HG03060 (cell line): ENCODE results near the gene TLE2.

Experiments
- ATAC-seq: cut with Tn5 transposase; IDR thresholded peaks from one replicate; pipeline ENCODE4 v1.9.1; 2021; ENCODE audit warnings: low read depth, moderate number of reproducible peaks; ENCODE audit not compliant: unreplicated experiment

TLE2 gene

DNA sequence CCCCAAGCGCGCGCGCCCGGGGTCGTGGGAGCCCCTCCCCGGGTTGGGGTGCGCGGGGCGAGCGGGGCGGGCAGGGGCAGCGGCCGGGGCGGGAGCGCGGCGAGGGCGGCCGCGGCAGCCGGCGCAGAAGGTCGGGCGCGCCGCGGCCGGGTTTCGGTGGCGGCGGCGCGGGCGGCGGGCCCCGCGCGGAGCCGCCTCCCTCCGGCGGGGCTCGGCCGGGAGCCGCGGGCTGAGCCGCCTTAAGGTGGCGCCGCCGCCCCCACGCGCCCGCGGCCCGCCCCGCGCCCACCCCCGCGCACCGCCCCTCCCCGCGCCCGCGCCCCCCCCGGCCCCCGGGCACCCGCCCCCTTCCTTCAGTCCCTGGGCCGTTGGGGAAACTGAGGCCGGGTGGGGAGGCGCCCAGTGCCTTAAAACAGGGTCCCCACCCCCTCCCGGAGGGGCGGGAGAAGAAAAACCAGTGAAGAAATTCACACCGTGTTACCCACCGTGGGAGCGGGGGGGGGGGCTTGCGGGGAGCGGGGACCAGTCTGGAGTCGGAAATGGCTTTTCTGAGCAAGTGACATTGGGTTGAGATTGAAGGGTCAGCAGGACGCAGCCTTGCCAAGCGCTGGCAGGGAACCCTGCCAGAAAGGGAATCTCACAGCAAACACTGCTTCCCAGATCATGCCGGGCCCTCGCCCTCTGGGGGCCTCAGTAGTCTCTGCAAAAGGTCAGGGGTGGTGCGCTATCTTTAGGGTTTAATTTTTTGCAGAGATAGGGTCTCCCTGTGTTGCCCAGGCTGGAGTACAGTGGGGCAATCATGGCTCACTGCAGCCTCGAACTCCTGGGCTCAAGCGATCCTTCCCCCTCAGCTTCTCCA is at the start of gene TLE2:
Gene TLE2, minus strand, starts transcription at position 216 of the 859 bp plus-strand sequence. CDS start 376 bp downstream, outside the sequence.
- no peak for ATAC-seq

DNA sequence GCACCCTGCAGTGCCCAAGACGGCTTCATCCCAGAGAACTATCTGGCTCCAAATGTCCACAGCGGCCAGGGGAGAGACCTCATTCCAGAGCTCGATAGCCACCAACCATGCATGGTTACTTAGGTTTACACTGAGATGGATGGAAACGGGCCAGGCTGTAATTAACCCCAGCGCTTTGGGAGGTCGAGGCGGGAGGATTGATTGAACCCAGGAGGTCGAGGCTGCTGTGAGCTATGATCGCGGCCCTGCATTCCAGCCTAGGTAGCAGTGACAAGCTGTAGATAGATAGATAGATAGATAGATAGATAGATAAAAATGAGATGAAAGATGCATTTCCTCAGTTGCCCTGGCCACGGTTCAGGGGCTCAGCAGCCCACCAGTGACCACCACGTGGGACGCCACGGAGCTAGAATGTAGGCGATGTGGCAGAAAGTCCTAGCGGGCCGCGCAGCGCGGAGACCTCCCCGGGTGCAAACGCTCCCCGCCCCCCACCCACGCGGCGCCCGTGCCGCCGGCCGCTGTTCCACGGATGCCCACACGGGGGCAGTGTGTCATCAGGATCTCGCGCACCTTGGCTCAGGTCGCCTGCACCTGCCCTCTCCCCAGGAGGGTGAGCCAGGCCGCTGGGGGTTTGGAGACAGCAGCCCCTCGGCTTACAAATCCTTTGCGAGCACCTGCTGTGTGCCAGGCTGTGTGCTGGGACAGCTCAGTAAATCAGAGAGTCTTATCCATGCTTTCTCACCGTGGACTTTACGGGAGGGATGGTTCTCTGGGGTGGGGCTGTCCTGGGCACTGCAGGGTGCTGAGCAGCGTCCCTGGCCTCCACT is 46.7 kb upstream of the TLE2 start:
- ATAC-seq = no peak

DNA sequence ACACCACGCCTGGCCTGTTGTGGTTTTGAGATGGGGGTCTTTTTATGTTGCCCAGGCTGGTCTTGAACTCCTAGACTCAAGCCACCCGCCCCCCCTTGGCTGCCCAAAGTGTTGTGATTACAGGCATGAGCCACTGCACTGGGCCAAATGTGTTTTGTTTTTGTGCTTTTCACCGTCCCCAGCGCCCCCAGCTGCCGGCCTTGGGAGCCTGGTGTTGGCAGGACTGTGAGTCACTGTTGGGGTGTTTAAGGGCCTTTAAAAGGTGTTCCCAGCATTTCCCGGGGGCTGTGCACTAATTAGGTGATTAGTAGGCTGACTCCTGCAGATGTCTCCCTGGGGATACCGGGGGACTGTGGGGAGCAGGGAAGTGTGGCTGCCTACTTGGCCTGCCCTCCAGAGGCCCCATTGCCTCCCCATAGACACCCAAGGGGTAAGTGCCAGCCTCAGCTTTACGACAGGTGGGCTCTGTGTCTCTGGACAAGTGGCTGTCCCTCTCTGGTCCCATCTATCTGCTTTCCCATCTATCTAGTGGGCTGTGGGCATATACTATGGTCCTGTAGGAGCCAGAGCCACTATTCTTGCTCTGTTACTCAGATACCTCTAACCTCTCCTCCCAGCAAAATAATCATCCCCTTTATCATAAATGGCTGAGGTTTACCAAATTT is 45.0 kb upstream of the TLE2 start:
- no peak for ATAC-seq

DNA sequence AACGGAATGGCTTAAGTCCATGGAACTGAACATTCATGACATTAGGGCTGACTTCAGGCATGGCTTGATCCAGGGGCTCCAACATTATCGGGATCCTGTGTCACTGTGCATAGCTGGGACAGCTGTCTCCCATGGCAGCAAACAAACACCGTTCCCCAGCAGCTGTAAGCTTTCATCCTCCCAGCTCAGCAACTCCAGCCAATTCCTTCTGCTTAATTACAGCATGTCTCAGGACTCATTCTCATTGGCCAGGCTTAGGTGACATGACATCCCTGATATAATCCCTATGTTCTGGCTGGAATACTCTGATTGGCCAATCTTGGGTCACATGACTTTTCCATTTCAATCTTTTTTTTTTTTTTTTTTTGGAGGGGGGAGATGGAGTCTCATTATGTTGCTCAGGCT is 44.1 kb upstream of the TLE2 start:
- ATAC-seq = no peak

DNA sequence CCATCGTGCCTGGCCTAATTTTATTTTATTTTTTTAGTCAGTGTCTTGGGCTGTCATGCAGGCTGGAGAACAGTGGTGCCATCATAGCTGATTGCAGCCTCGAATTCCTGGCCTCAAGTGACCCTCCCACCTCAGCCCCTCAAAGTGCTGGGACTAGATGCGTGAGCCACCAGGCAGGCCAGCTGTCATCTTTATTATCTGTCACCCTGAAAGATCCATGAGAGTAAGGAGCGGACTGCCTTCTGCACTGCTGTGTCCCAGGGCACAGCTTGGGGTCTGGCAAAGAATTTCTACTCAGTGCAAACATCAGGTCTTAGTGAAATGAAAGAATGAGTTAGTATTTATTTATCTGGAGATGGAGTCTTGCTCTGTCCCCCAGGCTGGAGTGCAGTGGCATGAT is 42.7 kb upstream of the TLE2 start:
- ATAC-seq = no peak

DNA sequence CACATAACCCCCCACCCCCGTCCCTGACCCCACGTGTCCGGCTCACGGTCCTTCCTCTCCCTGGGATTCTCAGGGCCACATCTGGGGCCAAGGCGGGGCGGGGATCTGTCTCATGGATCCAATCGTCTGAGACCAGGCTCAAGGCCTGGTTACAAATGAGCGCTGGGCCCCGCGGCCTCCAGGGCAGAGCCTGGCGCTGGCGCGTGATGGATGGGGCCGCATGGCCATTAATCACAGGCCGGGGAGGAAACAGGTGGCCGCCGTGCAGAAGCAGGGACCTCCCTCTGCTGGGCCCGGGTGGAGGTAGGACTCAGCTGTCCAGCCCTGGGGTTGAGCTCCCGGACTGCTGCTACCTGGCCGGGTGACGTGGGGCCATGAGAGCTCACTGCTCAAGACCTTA is 39.0 kb upstream of the TLE2 start:
- no peak for ATAC-seq

DNA sequence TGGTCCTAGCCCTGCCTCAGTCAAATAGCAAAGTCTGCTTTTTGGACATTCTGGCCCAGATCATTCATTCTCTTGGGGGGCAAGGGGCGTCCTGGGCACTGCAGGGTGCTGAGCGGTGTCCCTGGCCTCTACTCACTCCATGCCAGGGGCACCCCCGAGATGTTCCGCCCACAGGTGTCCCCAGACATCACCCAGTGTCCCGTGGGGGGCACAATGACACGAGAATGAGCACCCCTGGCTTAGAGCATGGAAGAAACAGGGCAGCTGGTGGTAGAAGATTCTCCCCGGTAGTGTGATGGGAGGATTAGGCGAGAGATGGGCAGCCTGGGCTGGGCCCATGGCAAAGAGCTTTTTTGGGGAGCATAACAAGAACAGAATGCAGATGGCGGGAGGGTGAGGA is 38.5 kb upstream of the TLE2 start:
- ATAC-seq = no peak

DNA sequence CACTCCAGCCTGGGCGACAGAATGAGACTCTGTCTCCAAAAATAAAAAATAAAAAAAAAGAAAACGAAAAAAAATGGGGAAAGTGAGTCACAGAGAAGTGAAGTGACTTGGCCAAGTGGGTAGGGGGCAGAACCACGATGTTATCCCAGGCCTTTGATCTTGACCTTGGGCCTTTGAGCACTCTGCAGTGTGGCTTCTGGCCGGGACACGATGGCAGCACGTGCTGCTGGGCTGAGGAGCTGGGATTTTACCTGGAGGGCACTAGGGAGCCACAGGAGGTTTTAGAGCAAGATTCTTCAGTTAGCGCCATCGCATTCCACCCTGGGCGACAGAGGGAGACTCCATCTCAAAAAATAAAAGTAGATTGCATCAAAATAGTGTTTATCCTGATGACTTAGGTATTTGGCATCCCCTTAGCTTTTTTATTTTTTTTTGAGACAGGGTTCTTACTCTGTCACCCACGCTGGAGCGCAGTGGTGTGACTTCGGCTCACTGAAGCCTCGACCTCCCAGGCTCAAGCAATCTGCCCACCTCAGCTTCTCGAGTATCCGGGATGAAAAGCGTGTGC is 37.5 kb upstream of the TLE2 start:
- ATAC-seq = no peak

DNA sequence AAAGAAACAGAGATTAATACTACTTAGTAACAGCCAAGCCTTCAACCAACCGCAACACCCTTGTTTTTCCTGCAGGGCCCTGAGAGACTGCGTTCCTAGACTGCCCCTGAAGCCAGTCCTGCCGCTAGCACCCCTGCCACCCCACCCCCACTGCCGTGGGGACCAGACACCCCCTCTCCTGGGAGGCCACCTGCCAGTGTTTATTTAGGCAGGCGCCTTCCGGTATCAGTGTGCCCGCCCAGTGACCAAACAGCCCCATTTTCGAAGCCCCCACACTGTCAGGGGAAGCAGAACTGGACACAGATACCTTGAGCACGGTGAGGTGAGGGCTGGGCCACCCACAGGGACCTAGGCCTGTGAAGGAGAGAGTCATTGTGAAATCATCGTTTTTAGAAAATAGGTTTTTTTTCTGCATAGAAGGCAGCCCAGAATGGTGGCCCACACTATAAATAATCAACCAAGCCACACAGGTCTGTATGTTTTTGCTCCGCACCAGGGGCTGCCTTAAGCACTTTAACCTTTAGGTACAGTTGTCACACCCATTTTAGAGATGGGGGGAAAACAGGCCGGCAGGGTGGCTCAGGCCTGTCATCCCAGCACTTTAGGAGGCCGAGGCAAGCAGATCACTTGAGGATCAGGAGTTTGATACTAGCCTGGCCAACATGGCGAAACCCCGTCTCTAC is 36.7 kb upstream of the TLE2 start:
- no peak for ATAC-seq

DNA sequence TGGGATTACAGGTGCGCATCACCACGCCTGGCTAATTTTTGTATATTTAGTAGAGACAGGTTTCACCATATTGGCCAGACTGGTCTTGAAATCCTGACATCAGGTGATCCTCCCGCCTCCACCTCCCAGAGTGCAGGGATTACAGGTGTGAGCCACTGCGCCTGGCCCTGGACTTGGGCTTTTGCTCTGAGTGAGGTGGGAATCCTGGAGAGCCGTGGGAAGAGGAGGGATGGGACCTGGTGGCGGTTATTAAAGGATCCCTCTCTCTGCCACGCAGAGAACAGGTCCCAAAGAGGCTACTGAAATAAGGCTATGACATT is 34.9 kb upstream of the TLE2 start:
- ATAC-seq = no peak

DNA sequence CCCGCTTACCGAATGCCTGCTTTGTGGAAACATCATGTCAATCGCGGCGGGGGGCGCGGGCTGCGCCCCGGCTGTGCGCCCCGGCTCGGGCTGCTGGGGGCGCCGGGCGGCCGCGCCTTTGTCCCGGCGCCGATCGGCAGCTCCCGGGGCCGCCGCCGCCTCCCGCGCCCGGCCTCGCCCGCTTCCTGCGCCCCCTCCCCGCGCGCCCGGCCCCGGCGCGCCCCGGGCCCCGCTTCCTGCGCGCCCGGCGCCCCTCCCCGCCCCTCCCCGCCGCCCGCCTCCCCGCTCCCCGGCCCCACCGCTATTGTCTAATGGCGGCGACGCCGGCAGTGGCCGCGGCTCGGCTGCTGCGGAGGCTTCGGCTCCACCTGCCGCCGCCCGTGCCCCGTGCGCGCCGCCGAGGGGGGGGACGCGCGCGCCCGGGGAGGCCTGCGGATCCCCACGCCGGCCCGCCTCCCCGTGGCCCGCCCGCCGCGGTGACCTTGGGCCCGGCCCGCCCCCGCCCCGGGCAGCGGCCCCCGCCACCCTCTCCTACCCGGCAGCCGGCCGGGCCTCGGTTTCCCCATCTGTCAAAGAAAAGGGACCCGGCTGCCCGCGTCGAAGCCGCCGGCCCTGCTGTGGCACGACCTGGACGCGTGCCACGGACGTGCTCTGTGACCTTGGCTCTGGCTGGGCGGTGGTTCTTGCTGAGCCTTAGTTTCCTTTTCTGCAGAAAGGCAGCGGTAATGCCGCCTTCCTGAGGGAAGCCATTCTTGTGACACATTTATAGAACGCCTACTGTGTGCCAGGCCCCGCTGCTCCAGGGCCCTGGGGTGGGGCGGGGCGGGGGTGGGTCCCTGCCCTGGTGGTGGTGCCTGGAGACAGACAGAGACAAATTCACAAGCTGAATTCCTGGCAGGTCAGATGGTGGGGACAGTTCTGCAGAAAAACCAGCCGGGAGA is 33.4 kb upstream of the TLE2 start, which contains the start of gene TLE5:
Gene TLE5, minus strand, starts transcription at position 331 of the 941 bp plus-strand sequence. Its CDS starts 295 bp downstream, at position 36.
- no peak for ATAC-seq

DNA sequence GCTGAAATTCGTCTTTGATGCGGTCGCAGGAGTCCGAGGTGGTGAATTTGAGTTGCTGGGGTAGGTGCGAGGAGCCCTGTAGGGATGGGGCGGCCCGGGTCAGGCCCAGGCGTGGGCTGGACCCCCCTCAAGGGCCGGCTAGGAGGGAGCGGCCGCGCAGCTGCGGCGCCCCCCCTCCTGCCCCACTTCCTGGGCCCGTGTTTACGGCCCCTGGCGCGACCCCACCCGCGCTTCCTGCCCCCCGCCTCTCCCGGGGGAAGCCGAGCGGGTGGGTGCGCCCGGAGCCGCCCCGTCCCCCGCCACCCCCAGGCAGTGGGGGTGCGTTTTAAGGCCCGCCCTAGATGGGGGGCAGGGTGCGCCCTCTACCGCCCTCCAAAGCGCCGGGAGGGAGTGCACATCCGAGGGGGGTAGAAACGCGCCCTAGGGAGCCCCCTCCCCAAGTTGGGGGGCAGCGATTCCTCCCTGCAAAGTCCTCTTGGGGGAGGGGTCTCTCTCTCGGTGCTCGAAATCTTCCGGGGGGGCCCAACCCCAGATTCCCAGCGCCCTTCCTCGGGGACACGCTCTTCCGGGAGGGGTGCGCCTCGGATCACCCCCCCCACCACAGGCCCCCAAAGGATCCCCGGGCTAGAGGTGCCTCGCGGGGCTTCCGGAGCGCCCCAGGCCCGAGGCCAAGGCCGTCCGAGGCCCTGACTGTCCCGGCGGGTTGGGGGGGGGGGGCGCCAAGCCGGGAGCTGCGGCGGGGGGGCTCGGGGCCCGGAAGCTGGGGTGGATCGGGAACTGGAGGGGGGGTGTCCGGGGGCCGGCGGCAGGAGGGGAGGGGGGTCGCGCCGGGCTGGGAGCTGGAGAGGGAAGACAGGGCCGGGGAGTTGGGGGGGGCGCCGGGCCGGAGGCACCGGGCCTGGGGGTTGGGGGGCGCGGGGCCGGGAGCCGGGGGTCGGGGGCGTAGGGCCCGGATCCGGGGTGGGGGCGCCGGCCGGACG is 32.4 kb upstream of the TLE2 start:
- ATAC-seq = no peak

DNA sequence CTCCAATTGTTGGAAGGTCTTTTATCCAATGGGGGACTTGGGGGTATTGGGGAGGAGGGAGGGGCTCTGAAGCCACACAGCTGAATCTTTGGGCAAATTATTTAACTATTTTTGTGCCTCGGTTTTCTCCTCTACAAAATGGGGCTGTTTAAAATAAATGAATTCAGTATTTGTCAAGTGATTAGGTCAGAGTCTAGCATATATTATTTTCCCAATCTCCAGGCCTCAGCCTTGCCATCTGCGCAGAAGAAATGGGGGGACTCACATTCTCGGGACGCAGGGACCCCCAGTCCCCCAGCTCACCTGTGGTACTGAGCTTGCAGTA is 31.7 kb upstream of the TLE2 start:
- no peak for ATAC-seq

DNA sequence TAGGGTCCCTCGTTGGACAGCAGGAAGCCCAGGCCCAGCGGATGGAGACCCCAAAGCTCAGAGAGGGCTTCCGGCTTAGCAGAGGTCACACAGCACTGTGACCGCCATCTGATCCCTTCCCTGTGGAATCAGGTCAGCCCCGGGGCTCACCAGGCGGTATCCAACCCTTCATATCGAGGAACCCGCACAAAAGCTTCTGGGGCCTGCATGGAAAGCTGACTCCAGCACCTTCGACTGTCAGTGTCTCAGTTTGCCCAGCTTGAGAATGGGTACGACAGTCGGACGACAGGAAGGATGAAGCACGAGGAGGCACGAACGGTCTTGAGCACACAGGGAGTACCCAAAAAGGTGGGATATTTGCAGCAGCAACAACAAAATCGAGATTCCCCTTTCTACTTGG is 30.6 kb upstream of the TLE2 start:
- ATAC-seq = no peak

DNA sequence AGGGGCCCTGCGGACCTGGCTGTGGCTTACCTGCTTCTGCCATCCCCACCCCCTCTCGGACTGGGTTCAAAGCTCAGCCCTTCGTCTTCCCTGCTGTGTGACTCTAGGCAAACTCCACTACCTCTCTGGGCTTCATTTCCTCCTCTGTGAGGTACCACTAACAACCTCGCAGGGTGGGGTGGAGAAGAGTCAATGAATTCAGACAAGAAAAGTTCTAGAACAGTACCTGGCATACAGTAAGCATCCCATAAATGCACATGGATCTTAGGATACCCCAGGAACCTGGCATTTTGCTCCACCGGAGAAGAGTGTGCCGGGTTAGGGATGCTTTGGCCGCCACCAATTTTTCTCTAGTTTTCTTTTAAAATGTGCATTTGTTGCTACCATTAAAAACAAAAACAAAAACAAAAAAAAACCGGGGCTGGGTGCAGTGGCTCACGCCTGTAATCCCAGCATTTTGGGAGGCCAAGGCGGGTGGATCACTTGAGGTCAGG is 29.8 kb upstream of the TLE2 start:
- no peak for ATAC-seq

DNA sequence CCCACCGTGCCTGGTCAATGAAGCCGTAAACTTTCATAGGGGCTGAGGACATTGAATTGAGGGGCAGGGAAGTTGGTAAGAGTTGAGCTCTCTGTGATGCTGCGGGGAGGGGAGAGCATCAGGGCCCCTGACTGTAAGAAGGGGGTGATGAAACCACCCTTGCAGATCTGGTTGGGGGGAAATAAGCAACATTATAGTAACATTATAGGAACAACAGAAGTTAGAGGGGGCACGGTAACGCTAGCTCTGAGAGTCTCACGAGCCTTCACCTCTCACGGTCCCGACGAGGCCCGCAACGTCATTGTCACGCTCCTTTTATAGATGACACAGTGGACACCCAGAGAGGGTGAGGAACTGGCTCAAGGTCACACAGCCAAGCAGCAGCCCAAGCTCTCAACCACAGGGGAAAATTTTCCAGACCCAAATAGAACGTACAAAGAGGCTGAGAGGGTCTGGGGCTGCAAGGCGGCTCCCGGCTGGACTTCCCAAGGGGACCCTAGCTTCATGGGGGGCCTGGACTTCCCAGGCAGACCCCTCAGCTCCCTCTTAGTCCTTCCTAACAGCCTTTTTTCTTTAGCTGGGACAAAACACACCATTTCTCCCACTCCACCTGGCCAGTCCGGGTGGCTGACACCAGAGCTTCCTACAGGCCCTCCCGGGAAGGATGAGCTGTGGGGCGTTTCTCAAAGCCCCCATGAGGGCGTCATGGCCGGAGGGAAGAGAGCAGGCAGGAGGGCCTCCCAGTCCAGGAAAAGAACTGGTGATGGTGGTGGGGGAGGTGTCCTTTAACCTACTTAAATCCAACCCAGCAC is 29.1 kb upstream of the TLE2 start:
- no peak for ATAC-seq

DNA sequence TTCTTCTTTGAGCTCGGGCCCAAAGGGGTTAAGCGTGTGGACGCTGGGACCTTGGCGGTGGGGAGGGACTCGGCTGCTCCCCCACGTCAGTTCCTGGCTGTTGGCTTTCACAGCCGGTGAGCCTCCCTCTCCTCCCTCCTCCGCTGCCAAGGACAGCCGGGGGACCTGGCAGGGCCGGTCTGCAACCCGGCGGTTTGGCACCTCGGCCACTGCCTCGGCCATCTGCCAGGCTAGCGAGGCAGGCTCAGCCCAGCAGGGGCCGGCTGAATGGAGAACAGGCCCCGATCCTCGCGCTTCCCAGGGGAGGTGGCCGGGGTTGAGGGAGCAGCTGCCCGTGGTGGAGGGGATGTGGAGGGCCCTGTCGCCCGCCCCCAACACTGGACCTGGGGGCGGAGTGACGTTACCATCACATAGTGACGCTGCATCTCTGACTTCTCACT is 28.2 kb upstream of the TLE2 start:
- no peak for ATAC-seq
